Retinal pigment epithelial cell (primary cell): ENCODE measurements around the gene ERO1B.

Experiments
- DNase-seq: peaks from one replicate; pipeline ENCODE4 v3.0.0-alpha.2; 2010; ENCODE audit warnings: low read depth
- H3K4me3 ChIP-seq: 2 replicates; pipeline ENCODE4 v1.5.1; 2011; ENCODE audit warnings: mild to moderate bottlenecking, low read length, control low read depth, moderate library complexity
- TF ChIP-seq, protein P1 (sequence below): conservative IDR thresholded peaks from 2 replicates; pipeline ENCODE4 v1.5.1; 2011; ENCODE audit warnings: low read depth, low read length, control low read depth, inconsistent platforms

The ERO1B gene

DNA sequence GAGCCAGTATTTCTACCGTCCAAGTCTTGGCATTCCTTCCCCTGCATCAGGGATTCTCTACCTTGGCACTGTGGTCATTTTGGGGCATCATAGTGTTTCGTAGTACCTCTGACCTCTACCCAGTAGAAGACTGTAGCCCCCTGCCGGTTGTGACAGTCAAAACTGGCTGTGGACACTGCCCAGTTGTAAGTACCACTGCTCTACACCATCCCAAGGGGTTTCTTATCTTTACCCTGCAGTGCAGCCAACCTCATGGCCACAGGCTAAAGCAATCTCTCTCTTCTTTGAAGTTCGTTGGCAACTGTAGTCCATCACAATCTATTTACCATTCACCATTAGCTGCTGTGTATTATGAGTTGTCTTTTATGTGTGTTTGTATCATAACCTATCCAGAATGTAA, 29.3 kb upstream of the ERO1B start:
- no peak overlapping the region for H3K4me3 ChIP-seq
- DNase-seq = no peak
- TF ChIP-seq, protein P1, sequence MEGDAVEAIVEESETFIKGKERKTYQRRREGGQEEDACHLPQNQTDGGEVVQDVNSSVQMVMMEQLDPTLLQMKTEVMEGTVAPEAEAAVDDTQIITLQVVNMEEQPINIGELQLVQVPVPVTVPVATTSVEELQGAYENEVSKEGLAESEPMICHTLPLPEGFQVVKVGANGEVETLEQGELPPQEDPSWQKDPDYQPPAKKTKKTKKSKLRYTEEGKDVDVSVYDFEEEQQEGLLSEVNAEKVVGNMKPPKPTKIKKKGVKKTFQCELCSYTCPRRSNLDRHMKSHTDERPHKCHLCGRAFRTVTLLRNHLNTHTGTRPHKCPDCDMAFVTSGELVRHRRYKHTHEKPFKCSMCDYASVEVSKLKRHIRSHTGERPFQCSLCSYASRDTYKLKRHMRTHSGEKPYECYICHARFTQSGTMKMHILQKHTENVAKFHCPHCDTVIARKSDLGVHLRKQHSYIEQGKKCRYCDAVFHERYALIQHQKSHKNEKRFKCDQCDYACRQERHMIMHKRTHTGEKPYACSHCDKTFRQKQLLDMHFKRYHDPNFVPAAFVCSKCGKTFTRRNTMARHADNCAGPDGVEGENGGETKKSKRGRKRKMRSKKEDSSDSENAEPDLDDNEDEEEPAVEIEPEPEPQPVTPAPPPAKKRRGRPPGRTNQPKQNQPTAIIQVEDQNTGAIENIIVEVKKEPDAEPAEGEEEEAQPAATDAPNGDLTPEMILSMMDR = no peak

- DNase-seq = no peak
- no peak overlapping the region for H3K4me3 ChIP-seq
- TF ChIP-seq, protein P1 = no peak
Observed at GRCh38 chr1:236308827-236309226, 27.1 kb upstream of the ERO1B start.

DNA sequence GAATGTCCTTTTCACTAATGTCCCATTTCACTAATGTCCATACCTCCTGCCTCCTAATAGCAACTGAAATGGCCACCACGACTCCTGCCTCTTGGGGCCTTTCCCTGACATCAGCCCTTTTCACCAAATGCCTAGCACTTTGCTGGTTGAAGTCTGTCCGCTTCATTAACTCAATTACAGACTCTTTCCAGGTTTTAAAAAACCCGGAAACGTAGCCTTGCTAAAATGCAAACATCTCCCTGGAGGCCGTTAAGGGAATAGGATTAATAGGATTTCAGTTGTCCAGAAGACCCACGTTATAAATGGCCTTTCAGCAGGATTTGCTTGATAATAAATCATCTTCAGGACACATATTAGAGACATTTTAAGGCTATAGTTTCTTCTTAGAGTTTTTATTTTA, 25.7 kb upstream of the ERO1B start:
- no peak for DNase-seq
- no peak overlapping the region for H3K4me3 ChIP-seq
- TF ChIP-seq, protein P1 = no peak

GRCh38 chr1:236304682-236305081, 22.9 kb upstream of the ERO1B start:
- DNase-seq = no peak

DNA sequence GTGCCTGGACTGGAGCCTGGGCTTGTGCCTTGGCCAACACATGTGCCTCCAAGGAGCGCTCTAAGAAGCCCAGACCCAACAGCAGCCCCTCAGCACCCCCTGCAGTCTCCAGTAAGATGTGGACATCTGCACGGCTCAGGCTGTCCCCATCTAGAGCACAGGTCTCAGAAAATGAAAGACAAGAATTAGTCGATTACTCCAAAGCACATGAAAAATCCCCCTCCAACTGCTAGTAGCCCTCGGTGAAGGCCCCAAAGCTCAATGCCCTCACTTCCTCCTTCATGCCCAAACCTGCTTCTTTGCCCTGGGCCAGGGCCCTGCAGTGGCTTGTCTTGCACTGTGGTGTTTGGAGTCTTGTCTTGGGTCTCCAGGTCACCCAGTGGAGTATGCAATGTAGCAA, 21.9 kb upstream of the ERO1B start:
- TF ChIP-seq, protein P1 = no peak
- no peak for DNase-seq
- H3K4me3 ChIP-seq = no peak overlapping the region

More at GRCh38 chr1:236304682-236305081, 22.9 kb upstream of the ERO1B start:
- H3K4me3 ChIP-seq = no peak overlapping the region
- TF ChIP-seq, protein P1 = no peak

GRCh38 chr1:236302941-236303340, 21.2 kb upstream of the ERO1B start:
- TF ChIP-seq, protein P1 = no peak
- no peak overlapping the region for H3K4me3 ChIP-seq
- no peak for DNase-seq

GRCh38 chr1:236301958-236302335, 20.2 kb upstream of the ERO1B start:
- no peak overlapping the region for H3K4me3 ChIP-seq
- DNase-seq = no peak
- TF ChIP-seq, protein P1 = no peak
